Gastrocnemius medialis (tissue), 4 donors: ENCODE results near the gene LIAS.

Experiments used
- CTCF ChIP-seq, 5 experiments: fragments of 450-650 bp in 3 of 5; fragments of 200-600 bp in 2 of 5; sonication (generic) in 2 of 5; IDR thresholded peaks in 4 of 5; conservative IDR thresholded peaks in 1 of 5; 1 replicate in 4 of 5; 2 replicates in 1 of 5; pipeline ENCODE4 v1.5.1; 2016 to 2019; ENCODE audit warnings: antibody characterized with exemption in 5 of 5, mild to moderate bottlenecking in 3 of 5, moderate library complexity in 3 of 5
- POLR2A ChIP-seq, 2 donors: fragments of 450-650 bp; IDR thresholded peaks; one replicate each; pipeline ENCODE4 v1.6.1; 2017; ENCODE audit warnings: antibody characterized with exemption in 2 of 2, mild to moderate bottlenecking in 2 of 2, moderate library complexity in 2 of 2

DNA sequence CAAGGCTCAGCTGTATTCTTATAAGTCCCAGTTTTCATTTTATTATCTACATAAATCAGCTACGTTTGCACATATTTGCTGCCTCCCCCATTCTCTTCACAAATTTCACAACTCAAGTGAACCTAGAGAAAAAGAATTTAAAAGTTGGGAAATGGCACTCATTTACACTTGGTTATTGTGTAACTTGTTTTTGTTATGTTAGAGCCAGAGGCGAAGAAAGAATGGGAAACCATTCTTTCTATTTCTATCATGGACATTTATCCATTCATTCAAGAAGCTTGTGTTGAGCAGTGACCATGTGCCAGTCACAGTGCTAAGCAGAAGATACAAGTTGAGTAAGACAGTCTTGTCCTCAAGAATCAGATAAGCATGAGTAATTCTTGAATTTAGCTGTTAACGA is 13.5 kb downstream of the LIAS start:
- TF ChIP-seq CTCF (IDR thresholded peaks at IDR 0.05 in 4 of 5, conservative IDR thresholded peaks at IDR 0.05 in 1 of 5): no peak
- no peak for TF ChIP-seq POLR2A (IDR thresholded peaks at IDR 0.05)
